PC-3 (cell line): Measurements from ENCODE around the gene PTPRE. TPM values are rescaled to one million over a fixed set of nuclear protein-coding genes. Genes with fewer than 3 reads are reported as not detected.
A peak's percentile ranks its signal among the peaks of the same experiment; 100 is the strongest.

ENCODE experiments used
- ATAC-seq: fragments of 200-7000 bp; cut with Tn5 transposase; 2 replicates; pipeline ENCODE4 v1.9.1; 2020; ENCODE audit warnings: mild to moderate bottlenecking, moderate library complexity
- Bru-seq: library from RNA; stranded (reverse); fragments of 400-500 nt; gene quantifications from one replicate; lab custom pipeline; 2021; lab: Mats Ljungman, UMichigan
- BruChase-seq, 2 experiments: library from RNA; stranded (reverse); fragments of 400-500 nt; gene quantifications; one replicate each; lab custom pipeline; 2021; lab: Mats Ljungman, UMichigan
- BruUV-seq: library from RNA; stranded (reverse); fragments of 400-500 nt; replicated peaks from 2 replicates; lab custom pipeline; 2021; lab: Mats Ljungman, UMichigan
- CTCF ChIA-PET: fragments of 300-600 bp; sonication (Branson Sonifier 250); formaldehyde crosslinking; loops from one replicate; lab custom pipeline; 2022; ENCODE audit warnings: antibody characterized with exemption; lab: Charles Lee
- POLR2A ChIA-PET: fragments of 300-600 bp; sonication (Branson Sonifier 250); formaldehyde crosslinking; loops from one replicate; lab custom pipeline; 2022; ENCODE audit warnings: antibody characterized with exemption; ENCODE audit not compliant: unreplicated experiment; lab: Charles Lee
- DNase-seq: peaks from one replicate; pipeline ENCODE4 v3.0.0-alpha.2; 2015
- H2AFZ ChIP-seq: fragments of 300-600 bp; sonication (generic); 2 replicates; pipeline ENCODE4 v1.6.0; 2016; ENCODE audit warnings: antibody characterized with exemption, low read length
- H3F3A ChIP-seq: fragments of 300-600 bp; sonication (generic); one replicate; pipeline ENCODE4 v1.6.0; 2017; ENCODE audit warnings: antibody characterized with exemption, low read length, control low read depth, mild to moderate bottlenecking; ENCODE audit not compliant: unreplicated experiment
- H3K27ac ChIP-seq: fragments of 300-600 bp; sonication (generic); 2 replicates; pipeline ENCODE4 v1.5.1; 2016; ENCODE audit warnings: mild to moderate bottlenecking, low read length
- H3K27me3 ChIP-seq: fragments of 300-600 bp; sonication (generic); 2 replicates; pipeline ENCODE4 v1.6.1; 2016; ENCODE audit warnings: low read length, mixed read lengths
- H3K36me3 ChIP-seq: fragments of 300-600 bp; sonication (generic); 2 replicates; pipeline ENCODE4 v1.6.1; 2016; ENCODE audit warnings: low read depth, mixed run types, low read length, mixed read lengths
- H3K4me1 ChIP-seq: fragments of 300-600 bp; sonication (generic); 2 replicates; pipeline ENCODE4 v1.5.1; 2016; ENCODE audit warnings: low read length; ENCODE audit not compliant: insufficient read depth
- H3K4me2 ChIP-seq: fragments of 300-600 bp; sonication (generic); 2 replicates; pipeline ENCODE4 v1.6.0; 2016; ENCODE audit warnings: low read length
- H3K4me3 ChIP-seq: fragments of 300-600 bp; sonication (generic); 2 replicates; pipeline ENCODE4 v1.5.1; 2016; ENCODE audit warnings: mild to moderate bottlenecking, low read length, mixed read lengths
- H3K79me2 ChIP-seq: fragments of 300-600 bp; sonication (generic); 2 replicates; pipeline ENCODE4 v1.6.1; 2017; ENCODE audit warnings: low read length, mixed read lengths
- H3K9ac ChIP-seq: fragments of 300-600 bp; sonication (generic); 2 replicates; pipeline ENCODE4 v1.6.0; 2016; ENCODE audit warnings: mild to moderate bottlenecking, low read length
- H3K9me2 ChIP-seq: fragments of 300-600 bp; sonication (generic); replicated peaks from 2 replicates; pipeline ENCODE4 v1.6.1; 2016; ENCODE audit warnings: mixed run types, low read length, mixed read lengths
- H3K9me3 ChIP-seq: fragments of 300-600 bp; sonication (generic); 2 replicates; pipeline ENCODE4 v1.6.1; 2016; ENCODE audit warnings: low read length, mixed read lengths
- H4K20me1 ChIP-seq: fragments of 300-600 bp; sonication (generic); 2 replicates; pipeline ENCODE4 v1.6.1; 2016; ENCODE audit warnings: low read length, mixed read lengths
- EZH2 ChIP-seq: fragments of 300-600 bp; sonication (generic); IDR thresholded peaks from one replicate; pipeline ENCODE4 v1.6.1; 2017; ENCODE audit warnings: antibody characterized with exemption, mild to moderate bottlenecking, low read length; ENCODE audit not compliant: unreplicated experiment
- EZH2phosphoT487 ChIP-seq: fragments of 300-600 bp; sonication (generic); IDR thresholded peaks from 2 replicates; pipeline ENCODE4 v1.6.1; 2018; ENCODE audit warnings: mild to moderate bottlenecking, antibody characterized with exemption, low read length, borderline replicate concordance
- intact Hi-C: fragments of 100-400 bp; cut with micrococcal nuclease; formaldehyde crosslinking; loops from 2 replicates; pipeline ENCODE4 v1.9.0; 2023
- long read RNA-seq: library from polyadenylated mRNA; unstranded; transcript quantifications from one replicate; pipeline ENCODE4 v2.0.0, GENCODE V29; 2021; ENCODE audit not compliant: unreplicated experiment
- total RNA-seq: library from RNA; depleted of rRNA; stranded (reverse); fragments of >200 nt; gene quantifications from 2 replicates; pipeline ENCODE4 v1.2.3, GENCODE V29; 2014; rRNA removed
- TF ChIP-seq, protein P1 (sequence below): fragments of 300-600 bp; sonication (generic); conservative IDR thresholded peaks from 2 replicates; pipeline ENCODE4 v1.5.1; 2017; ENCODE audit warnings: antibody characterized with exemption, low read depth, mild to moderate bottlenecking, low read length

The PTPRE gene, protein sequence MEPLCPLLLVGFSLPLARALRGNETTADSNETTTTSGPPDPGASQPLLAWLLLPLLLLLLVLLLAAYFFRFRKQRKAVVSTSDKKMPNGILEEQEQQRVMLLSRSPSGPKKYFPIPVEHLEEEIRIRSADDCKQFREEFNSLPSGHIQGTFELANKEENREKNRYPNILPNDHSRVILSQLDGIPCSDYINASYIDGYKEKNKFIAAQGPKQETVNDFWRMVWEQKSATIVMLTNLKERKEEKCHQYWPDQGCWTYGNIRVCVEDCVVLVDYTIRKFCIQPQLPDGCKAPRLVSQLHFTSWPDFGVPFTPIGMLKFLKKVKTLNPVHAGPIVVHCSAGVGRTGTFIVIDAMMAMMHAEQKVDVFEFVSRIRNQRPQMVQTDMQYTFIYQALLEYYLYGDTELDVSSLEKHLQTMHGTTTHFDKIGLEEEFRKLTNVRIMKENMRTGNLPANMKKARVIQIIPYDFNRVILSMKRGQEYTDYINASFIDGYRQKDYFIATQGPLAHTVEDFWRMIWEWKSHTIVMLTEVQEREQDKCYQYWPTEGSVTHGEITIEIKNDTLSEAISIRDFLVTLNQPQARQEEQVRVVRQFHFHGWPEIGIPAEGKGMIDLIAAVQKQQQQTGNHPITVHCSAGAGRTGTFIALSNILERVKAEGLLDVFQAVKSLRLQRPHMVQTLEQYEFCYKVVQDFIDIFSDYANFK
- total RNA-seq (3.1 and 5.0 TPM in 2 replicates), Bru-seq, nascent RNA (percentile 31 among the genes with signal in this experiment), BruChase-seq, experiment 1, labeled RNA remaining after a 6-hour chase (percentile 31 among the genes with signal in this experiment), BruChase-seq, experiment 2, labeled RNA remaining after a 2-hour chase (percentile 31 among the genes with signal in this experiment)
- long read RNA-seq, full-length matches to known transcripts, result 5 of 8 reads
- long read RNA-seq, partial matches to known transcripts, result 1 of 8 reads
- long read RNA-seq, other reads (novel, unspliced or antisense), result 2 of 8 reads

DNA sequence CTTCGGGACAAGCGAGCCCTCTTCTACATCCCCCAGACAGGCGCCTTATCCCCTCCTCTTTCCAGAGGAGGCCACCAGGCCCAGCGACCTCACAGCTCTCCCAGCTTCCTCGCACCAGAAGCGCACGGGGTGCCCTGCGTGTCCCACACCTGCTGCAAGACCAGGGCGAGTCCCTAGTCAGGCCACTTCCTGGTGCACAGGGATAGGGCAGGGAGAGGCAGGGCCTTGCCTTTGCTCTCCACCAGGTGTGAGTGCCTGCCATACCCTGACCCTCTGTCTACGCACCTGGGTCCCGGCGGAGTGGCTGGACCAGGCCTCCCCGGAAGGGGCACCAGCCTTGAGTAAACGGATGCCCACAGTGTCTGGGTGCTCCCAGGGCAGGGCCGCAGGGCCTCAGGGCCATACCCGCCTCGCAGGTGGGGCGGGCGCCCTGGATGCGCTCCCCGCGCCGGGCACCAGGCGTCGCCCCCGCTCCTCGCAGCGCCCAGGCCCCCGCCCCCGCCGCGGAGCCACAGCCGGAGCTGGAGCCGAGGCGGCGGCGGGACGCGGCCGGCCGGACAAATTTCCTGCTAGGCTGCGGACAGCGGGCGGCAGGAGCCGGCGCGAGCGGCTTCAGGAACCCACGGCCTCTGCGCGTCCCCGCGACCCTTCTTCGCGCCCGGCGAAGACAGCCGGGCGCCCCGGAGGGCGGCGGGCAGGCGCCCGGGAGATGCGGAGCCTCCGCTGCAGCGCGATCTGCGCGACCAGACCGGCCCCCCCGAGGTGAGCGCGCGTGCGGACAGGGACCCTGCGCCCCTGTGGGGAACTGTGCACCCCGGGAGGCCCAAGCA lies at the start of gene PTPRE:
Gene PTPRE, plus strand, starts transcription at position 556 of the 830 bp plus-strand sequence. CDS start 133,779 bp downstream, outside the sequence.
- peak within 1 kb of the TSS; percentile 64 for H2AFZ ChIP-seq
- POLR2A ChIA-PET, result no interaction called here
- ATAC-seq (peak; percentile 93), DNase-seq (peak; percentile 72)
- peak within 1 kb of the TSS; percentile 78 for H3K4me2 ChIP-seq
- H3K4me3 ChIP-seq, result peak within 1 kb of the TSS; percentile 66
- no peaks in the 10 kb centered on the region for H3K9me3 ChIP-seq
- no peaks in the 10 kb centered on the region for H3K27me3 ChIP-seq
- BruUV-seq, result no TSS peak
- H3K9me2 ChIP-seq, result no peaks in the 10 kb centered on the region
- H3F3A ChIP-seq, result no peaks in the 10 kb centered on the region
- TF ChIP-seq EZH2, result no peak
- TF ChIP-seq, protein P1, sequence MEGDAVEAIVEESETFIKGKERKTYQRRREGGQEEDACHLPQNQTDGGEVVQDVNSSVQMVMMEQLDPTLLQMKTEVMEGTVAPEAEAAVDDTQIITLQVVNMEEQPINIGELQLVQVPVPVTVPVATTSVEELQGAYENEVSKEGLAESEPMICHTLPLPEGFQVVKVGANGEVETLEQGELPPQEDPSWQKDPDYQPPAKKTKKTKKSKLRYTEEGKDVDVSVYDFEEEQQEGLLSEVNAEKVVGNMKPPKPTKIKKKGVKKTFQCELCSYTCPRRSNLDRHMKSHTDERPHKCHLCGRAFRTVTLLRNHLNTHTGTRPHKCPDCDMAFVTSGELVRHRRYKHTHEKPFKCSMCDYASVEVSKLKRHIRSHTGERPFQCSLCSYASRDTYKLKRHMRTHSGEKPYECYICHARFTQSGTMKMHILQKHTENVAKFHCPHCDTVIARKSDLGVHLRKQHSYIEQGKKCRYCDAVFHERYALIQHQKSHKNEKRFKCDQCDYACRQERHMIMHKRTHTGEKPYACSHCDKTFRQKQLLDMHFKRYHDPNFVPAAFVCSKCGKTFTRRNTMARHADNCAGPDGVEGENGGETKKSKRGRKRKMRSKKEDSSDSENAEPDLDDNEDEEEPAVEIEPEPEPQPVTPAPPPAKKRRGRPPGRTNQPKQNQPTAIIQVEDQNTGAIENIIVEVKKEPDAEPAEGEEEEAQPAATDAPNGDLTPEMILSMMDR, result peak; percentile 46
- peaks cover 25% of the 10 kb centered on the region for H3K4me1 ChIP-seq
- H3K27ac ChIP-seq, result peak within 1 kb of the TSS; percentile 64
- H3K79me2 ChIP-seq, result no peaks in the 10 kb centered on the region
- intact Hi-C loops, result loop anchor here (1.0 to 2.0 kb wide), 2 partner anchors 105 to 162 kb away; no protein-coding TSS in a partner anchor
- CTCF ChIA-PET, result interaction anchor here (0.6 to 1.0 kb wide), 4 partner anchors 103 to 162 kb away, joined by 3 to 5 read pairs (median 4); no protein-coding TSS in a partner anchor
- H3K9ac ChIP-seq, result peak within 1 kb of the TSS; percentile 61
- no peaks in the 10 kb centered on the region for H3K36me3 ChIP-seq
- no peaks in the 10 kb centered on the region for H4K20me1 ChIP-seq

DNA sequence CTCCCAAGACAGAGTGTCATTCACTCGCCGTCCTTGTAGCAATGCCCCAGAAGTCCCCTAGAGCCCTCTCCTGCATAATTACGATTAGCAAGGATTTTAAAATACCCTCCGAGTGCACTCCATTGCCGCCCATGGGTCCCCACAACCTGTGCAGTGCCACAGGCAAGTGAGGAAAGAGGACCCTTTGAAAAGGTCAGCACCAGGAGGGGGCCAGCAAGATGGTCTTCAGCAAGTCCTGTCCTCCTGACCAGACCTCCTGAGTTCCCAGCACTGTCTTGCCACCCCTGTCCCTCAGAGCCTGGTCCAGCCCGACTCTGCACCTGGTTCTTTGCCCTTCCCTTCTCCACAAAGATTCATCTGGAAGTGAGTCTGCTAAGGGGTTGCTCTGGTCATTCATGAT lies 46.3 kb upstream of the PTPRE start:
- no peaks in the 10 kb centered on the region for H4K20me1 ChIP-seq
- intact Hi-C loops, result no loop called here
- no peaks in the 10 kb centered on the region for H3K79me2 ChIP-seq
- DNase-seq, result no peak
- H3K4me1 ChIP-seq, result no peaks in the 10 kb centered on the region
- no peak overlapping the region for H3K4me3 ChIP-seq
- no peaks in the 10 kb centered on the region for H3K9me3 ChIP-seq
- no peaks in the 10 kb centered on the region for H3K9me2 ChIP-seq
- H3F3A ChIP-seq, result no peaks in the 10 kb centered on the region
- no peak overlapping the region for H2AFZ ChIP-seq
- no TSS peak for BruUV-seq
- H3K36me3 ChIP-seq, result no peaks in the 10 kb centered on the region
- no peaks in the 10 kb centered on the region for H3K27me3 ChIP-seq
- no peak overlapping the region for H3K9ac ChIP-seq
- no peak for ATAC-seq
- ChIA-PET POLR2A (no interaction called here), CTCF (no interaction called here)
- H3K27ac ChIP-seq, result no peak overlapping the region
- TF ChIP-seq, protein P1, result no peak
- no peak for TF ChIP-seq EZH2phosphoT487
- no peak for TF ChIP-seq EZH2
- no peak overlapping the region for H3K4me2 ChIP-seq
